ENCODE data around the gene MVB12B. TPM values are rescaled to one million over a fixed set of nuclear protein-coding genes. Genes with fewer than 3 reads are reported as not detected.

Gene MVB12B
- total RNA-seq, 1 donor from 2014 or later: 12.8 TPM

- H3K4me1 Mint-ChIP-seq (ENCODE audit: low read depth, unreplicated experiment): peaks cover under 1% of the 10 kb centered on the region
- FAIRE-seq (no peak), DNase-seq (ENCODE audit: low read depth) (no peak)
- H3K9me3 Mint-ChIP-seq (ENCODE audit: unreplicated experiment): no peaks in the 10 kb centered on the region
- Histone ChIP-seq H3K4me2 (ENCODE audit: low read length) (no peak overlapping the region), H3K79me2 (ENCODE audit: insufficient read depth, low read length) (no peaks in the 10 kb centered on the region), H3K36me3 (ENCODE audit: insufficient read depth, low read length) (no peaks in the 10 kb centered on the region), H3K4me3 (ENCODE audit: insufficient read depth, low read depth, low read length) (no peak overlapping the region), H2AFZ (ENCODE audit: low read depth, low read length) (no peak overlapping the region), H3K27ac (ENCODE audit: low read depth, low read length) (no peak overlapping the region), H3K27me3 (ENCODE audit: insufficient read depth, low read length) (no peaks in the 10 kb centered on the region), H4K20me1 (ENCODE audit: insufficient read depth, low read length) (peaks cover 7% of the 10 kb centered on the region), H3K9ac (ENCODE audit: low read length) (no peak overlapping the region), H3K9me3 (ENCODE audit: insufficient read depth, low read depth, low read length) (no peaks in the 10 kb centered on the region), H3K4me1 (ENCODE audit: insufficient read depth, low read length) (peaks cover 10% of the 10 kb centered on the region)
- H3K36me3 Mint-ChIP-seq (ENCODE audit: low read depth, unreplicated experiment): peaks cover 8% of the 10 kb centered on the region
- no peak overlapping the region for H3K27ac Mint-ChIP-seq (ENCODE audit: unreplicated experiment)
- no peak overlapping the region for H3K4me3 Mint-ChIP-seq (ENCODE audit: unreplicated experiment)
- no peaks in the 10 kb centered on the region for H3K27me3 Mint-ChIP-seq (ENCODE audit: low read depth, unreplicated experiment)
- no peak for TF ChIP-seq EZH2 (IDR thresholded peaks at IDR 0.05; ENCODE audit: insufficient read depth, low read length)
- TF ChIP-seq, protein P1, sequence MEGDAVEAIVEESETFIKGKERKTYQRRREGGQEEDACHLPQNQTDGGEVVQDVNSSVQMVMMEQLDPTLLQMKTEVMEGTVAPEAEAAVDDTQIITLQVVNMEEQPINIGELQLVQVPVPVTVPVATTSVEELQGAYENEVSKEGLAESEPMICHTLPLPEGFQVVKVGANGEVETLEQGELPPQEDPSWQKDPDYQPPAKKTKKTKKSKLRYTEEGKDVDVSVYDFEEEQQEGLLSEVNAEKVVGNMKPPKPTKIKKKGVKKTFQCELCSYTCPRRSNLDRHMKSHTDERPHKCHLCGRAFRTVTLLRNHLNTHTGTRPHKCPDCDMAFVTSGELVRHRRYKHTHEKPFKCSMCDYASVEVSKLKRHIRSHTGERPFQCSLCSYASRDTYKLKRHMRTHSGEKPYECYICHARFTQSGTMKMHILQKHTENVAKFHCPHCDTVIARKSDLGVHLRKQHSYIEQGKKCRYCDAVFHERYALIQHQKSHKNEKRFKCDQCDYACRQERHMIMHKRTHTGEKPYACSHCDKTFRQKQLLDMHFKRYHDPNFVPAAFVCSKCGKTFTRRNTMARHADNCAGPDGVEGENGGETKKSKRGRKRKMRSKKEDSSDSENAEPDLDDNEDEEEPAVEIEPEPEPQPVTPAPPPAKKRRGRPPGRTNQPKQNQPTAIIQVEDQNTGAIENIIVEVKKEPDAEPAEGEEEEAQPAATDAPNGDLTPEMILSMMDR (IDR thresholded peaks at IDR 0.05; ENCODE audit: insufficient read depth, low read depth, low read length): no peak
Measured at GRCh38 chr9:126401107-126401506, 74.5 kb downstream of the MVB12B start.

DNA sequence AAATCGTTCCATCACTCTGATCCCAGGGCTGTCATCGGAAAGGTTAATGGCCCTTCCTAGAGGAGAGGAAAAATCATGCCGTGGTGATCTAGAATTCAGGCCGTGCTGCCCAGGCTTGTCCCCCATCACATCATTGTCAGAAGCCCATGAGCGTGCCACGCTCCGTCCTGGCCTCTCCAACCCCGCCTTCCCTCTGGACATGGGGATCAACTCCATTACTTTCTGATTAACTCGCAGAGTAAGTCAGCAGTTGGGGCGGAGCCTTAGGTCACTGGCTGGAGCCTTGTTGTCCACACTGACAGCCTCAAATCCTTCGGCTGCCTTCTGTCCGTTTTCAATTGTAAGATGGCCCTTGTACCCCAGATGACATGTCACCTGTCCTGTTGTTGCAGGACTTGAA is 75.0 kb downstream of the MVB12B start:
- Histone ChIP-seq H3K27ac (ENCODE audit: low read depth, low read length) (no peak overlapping the region), H3K36me3 (ENCODE audit: insufficient read depth, low read length) (no peaks in the 10 kb centered on the region), H3K4me1 (ENCODE audit: insufficient read depth, low read length) (peaks cover 10% of the 10 kb centered on the region), H3K4me3 (ENCODE audit: insufficient read depth, low read depth, low read length) (no peak overlapping the region), H3K27me3 (ENCODE audit: insufficient read depth, low read length) (no peaks in the 10 kb centered on the region), H3K9me3 (ENCODE audit: insufficient read depth, low read depth, low read length) (no peaks in the 10 kb centered on the region), H3K9ac (ENCODE audit: low read length) (no peak overlapping the region), H3K4me2 (ENCODE audit: low read length) (no peak overlapping the region), H3K79me2 (ENCODE audit: insufficient read depth, low read length) (no peaks in the 10 kb centered on the region), H4K20me1 (ENCODE audit: insufficient read depth, low read length) (peaks cover 7% of the 10 kb centered on the region), H2AFZ (ENCODE audit: low read depth, low read length) (no peak overlapping the region)
- FAIRE-seq: no peak
- DNase-seq (ENCODE audit: low read depth): no peak
- H3K36me3 Mint-ChIP-seq (ENCODE audit: low read depth, unreplicated experiment): peaks cover 6% of the 10 kb centered on the region
- TF ChIP-seq, protein P1 (IDR thresholded peaks at IDR 0.05; ENCODE audit: insufficient read depth, low read depth, low read length): no peak
- TF ChIP-seq EZH2 (IDR thresholded peaks at IDR 0.05; ENCODE audit: insufficient read depth, low read length): no peak
- H3K4me1 Mint-ChIP-seq (ENCODE audit: low read depth, unreplicated experiment): no peaks in the 10 kb centered on the region
- H3K27ac Mint-ChIP-seq (ENCODE audit: unreplicated experiment): no peak overlapping the region
- H3K9me3 Mint-ChIP-seq (ENCODE audit: unreplicated experiment): no peaks in the 10 kb centered on the region
- H3K4me3 Mint-ChIP-seq (ENCODE audit: unreplicated experiment): no peak overlapping the region
- no peaks in the 10 kb centered on the region for H3K27me3 Mint-ChIP-seq (ENCODE audit: low read depth, unreplicated experiment)

DNA sequence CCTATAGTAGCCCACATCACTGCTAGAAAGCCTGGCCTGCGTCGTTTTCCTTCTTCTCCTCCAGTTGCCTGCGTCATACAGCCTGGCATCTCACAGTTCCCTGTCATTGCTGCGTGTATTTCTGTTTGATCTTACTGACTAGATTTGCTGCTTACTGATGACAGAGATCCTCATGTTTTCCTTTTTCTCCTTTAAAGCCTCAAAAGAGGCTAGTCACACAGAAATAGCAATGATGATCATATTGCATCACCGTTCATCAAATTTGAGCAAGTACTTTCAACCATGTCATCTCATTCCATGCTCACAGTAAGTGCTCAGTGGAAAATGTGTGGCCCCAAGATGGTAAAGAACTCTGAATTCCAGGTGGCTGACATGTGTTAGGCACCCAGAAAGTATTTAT is 76.8 kb downstream of the MVB12B start:
- Histone ChIP-seq H3K4me1 (ENCODE audit: insufficient read depth, low read length) (peaks cover 17% of the 10 kb centered on the region), H2AFZ (ENCODE audit: low read depth, low read length) (no peak overlapping the region), H3K4me2 (ENCODE audit: low read length) (no peak overlapping the region), H3K79me2 (ENCODE audit: insufficient read depth, low read length) (no peaks in the 10 kb centered on the region), H3K27ac (ENCODE audit: low read depth, low read length) (no peak overlapping the region), H3K9ac (ENCODE audit: low read length) (no peak overlapping the region), H3K36me3 (ENCODE audit: insufficient read depth, low read length) (no peaks in the 10 kb centered on the region), H4K20me1 (ENCODE audit: insufficient read depth, low read length) (peaks cover 7% of the 10 kb centered on the region), H3K9me3 (ENCODE audit: insufficient read depth, low read depth, low read length) (no peaks in the 10 kb centered on the region), H3K27me3 (ENCODE audit: insufficient read depth, low read length) (no peaks in the 10 kb centered on the region), H3K4me3 (ENCODE audit: insufficient read depth, low read depth, low read length) (no peak overlapping the region)
- no peak for TF ChIP-seq EZH2 (IDR thresholded peaks at IDR 0.05; ENCODE audit: insufficient read depth, low read length)
- TF ChIP-seq, protein P1 (IDR thresholded peaks at IDR 0.05; ENCODE audit: insufficient read depth, low read depth, low read length): no peak
- Mint-ChIP-seq H3K4me1 (ENCODE audit: low read depth, unreplicated experiment) (peaks cover 5% of the 10 kb centered on the region), H3K9me3 (ENCODE audit: unreplicated experiment) (no peaks in the 10 kb centered on the region), H3K36me3 (ENCODE audit: low read depth, unreplicated experiment) (peaks cover 6% of the 10 kb centered on the region), H3K27me3 (ENCODE audit: low read depth, unreplicated experiment) (no peaks in the 10 kb centered on the region), H3K27ac (ENCODE audit: unreplicated experiment) (no peak overlapping the region), H3K4me3 (ENCODE audit: unreplicated experiment) (no peak overlapping the region)
- DNase-seq (ENCODE audit: low read depth) (no peak), FAIRE-seq (no peak)

Measured in astrocyte (in vitro differentiated cells and primary cell).